Astrocyte (in vitro differentiated cells and primary cell): Measurements from ENCODE around the gene LRP4. TPM values are rescaled to one million over a fixed set of nuclear protein-coding genes. Genes with fewer than 3 reads are reported as not detected.

Experiments
- DNase-seq: peaks from one replicate; pipeline ENCODE4 v3.0.0-alpha.2; 2010; ENCODE audit warnings: low read depth
- FAIRE-seq: peaks from 2 replicates; lab custom pipeline; 2011; peaks lifted over from hg19 to GRCh38; lab: Jason Lieb, UNC
- H2AFZ ChIP-seq: 2 replicates; pipeline ENCODE4 v1.6.0; 2012; ENCODE audit warnings: low read depth, low read length, inconsistent platforms
- H3K27ac ChIP-seq: 2 replicates; pipeline ENCODE4 v1.5.1; 2011; ENCODE audit warnings: low read depth, low read length, inconsistent platforms
- H3K27me3 ChIP-seq: 2 replicates; pipeline ENCODE4 v1.6.0; 2011; ENCODE audit warnings: low read length, inconsistent platforms; ENCODE audit not compliant: insufficient read depth
- H3K36me3 ChIP-seq: 2 replicates; pipeline ENCODE4 v1.5.1; 2011; ENCODE audit warnings: low read length, inconsistent platforms; ENCODE audit not compliant: insufficient read depth
- H3K4me1 ChIP-seq: 2 replicates; pipeline ENCODE4 v1.5.1; 2011; ENCODE audit warnings: low read length, inconsistent platforms; ENCODE audit not compliant: insufficient read depth
- H3K4me2 ChIP-seq: 2 replicates; pipeline ENCODE4 v1.6.0; 2012; ENCODE audit warnings: low read length, inconsistent platforms
- H3K4me3 ChIP-seq: 2 replicates; pipeline ENCODE4 v1.5.1; 2011; ENCODE audit warnings: low read depth, mild to moderate bottlenecking, low read length, inconsistent platforms; ENCODE audit not compliant: insufficient read depth
- H3K79me2 ChIP-seq: 2 replicates; pipeline ENCODE4 v1.6.0; 2012; ENCODE audit warnings: mild to moderate bottlenecking, low read length, inconsistent platforms; ENCODE audit not compliant: insufficient read depth
- H3K9ac ChIP-seq: 2 replicates; pipeline ENCODE4 v1.6.0; 2012; ENCODE audit warnings: mild to moderate bottlenecking, low read length, inconsistent platforms
- H3K9me3 ChIP-seq: 2 replicates; pipeline ENCODE4 v1.5.1; 2012; ENCODE audit warnings: low read depth, mild to moderate bottlenecking, low read length, inconsistent platforms; ENCODE audit not compliant: insufficient read depth
- H4K20me1 ChIP-seq: 2 replicates; pipeline ENCODE4 v1.6.0; 2012; ENCODE audit warnings: low read length, inconsistent platforms; ENCODE audit not compliant: insufficient read depth
- H3K27ac Mint-ChIP-seq: one replicate; pipeline ENCODE4 v1.8.0; 2021; ENCODE audit warnings: mild to moderate bottlenecking, mixed read lengths; ENCODE audit not compliant: unreplicated experiment
- H3K27me3 Mint-ChIP-seq: one replicate; pipeline ENCODE4 v1.8.0; 2021; ENCODE audit warnings: low read depth, mixed read lengths; ENCODE audit not compliant: unreplicated experiment
- H3K36me3 Mint-ChIP-seq: one replicate; pipeline ENCODE4 v1.8.0; 2021; ENCODE audit warnings: low read depth, mixed read lengths; ENCODE audit not compliant: unreplicated experiment
- H3K4me1 Mint-ChIP-seq: one replicate; pipeline ENCODE4 v1.8.0; 2021; ENCODE audit warnings: low read depth, mixed read lengths; ENCODE audit not compliant: unreplicated experiment
- H3K4me3 Mint-ChIP-seq: one replicate; pipeline ENCODE4 v1.8.0; 2021; ENCODE audit warnings: mild to moderate bottlenecking, moderate library complexity, mixed read lengths; ENCODE audit not compliant: unreplicated experiment
- H3K9me3 Mint-ChIP-seq: one replicate; pipeline ENCODE4 v1.8.0; 2021; ENCODE audit warnings: mild to moderate bottlenecking, mixed read lengths; ENCODE audit not compliant: unreplicated experiment
- CTCF ChIP-seq: IDR thresholded peaks from 2 replicates; pipeline ENCODE4 v1.5.1; 2011; ENCODE audit warnings: low read depth, mild to moderate bottlenecking, inconsistent platforms, low read length, moderate library complexity; ENCODE audit not compliant: insufficient read depth
- EZH2 ChIP-seq: IDR thresholded peaks from 2 replicates; pipeline ENCODE4 v1.6.1; 2012; ENCODE audit warnings: mild to moderate bottlenecking, low read length, inconsistent platforms; ENCODE audit not compliant: insufficient read depth
- total RNA-seq: library from RNA; stranded (reverse); gene quantifications from 2 replicates; pipeline ENCODE4 v1.2.1, GENCODE V29; 2021

LRP4 gene
- total RNA-seq, 1 donor from 2014 or later: 19.0 TPM

GRCh38 chr11:46856605-46857343 lies 61.6 kb downstream of the LRP4 start:
- H3K4me3 ChIP-seq: no peak overlapping the region
- no peak overlapping the region for H3K9ac ChIP-seq
- no peak for DNase-seq
- no peak for FAIRE-seq
- Mint-ChIP-seq H3K36me3 (peaks cover 18% of the 10 kb centered on the region), H3K27ac (no peak overlapping the region), H3K27me3 (no peaks in the 10 kb centered on the region), H3K4me1 (no peaks in the 10 kb centered on the region), H3K4me3 (no peak overlapping the region), H3K9me3 (no peaks in the 10 kb centered on the region)
- H4K20me1 ChIP-seq: no peaks in the 10 kb centered on the region
- H3K4me1 ChIP-seq: peaks cover 5% of the 10 kb centered on the region
- H3K9me3 ChIP-seq: no peaks in the 10 kb centered on the region
- H3K36me3 ChIP-seq: peaks cover 3% of the 10 kb centered on the region
- no peak overlapping the region for H3K4me2 ChIP-seq
- no peak overlapping the region for H2AFZ ChIP-seq
- no peaks in the 10 kb centered on the region for H3K79me2 ChIP-seq
- H3K27ac ChIP-seq: no peak overlapping the region
- TF ChIP-seq CTCF: no peak
- no peak for TF ChIP-seq EZH2
- no peaks in the 10 kb centered on the region for H3K27me3 ChIP-seq

DNA sequence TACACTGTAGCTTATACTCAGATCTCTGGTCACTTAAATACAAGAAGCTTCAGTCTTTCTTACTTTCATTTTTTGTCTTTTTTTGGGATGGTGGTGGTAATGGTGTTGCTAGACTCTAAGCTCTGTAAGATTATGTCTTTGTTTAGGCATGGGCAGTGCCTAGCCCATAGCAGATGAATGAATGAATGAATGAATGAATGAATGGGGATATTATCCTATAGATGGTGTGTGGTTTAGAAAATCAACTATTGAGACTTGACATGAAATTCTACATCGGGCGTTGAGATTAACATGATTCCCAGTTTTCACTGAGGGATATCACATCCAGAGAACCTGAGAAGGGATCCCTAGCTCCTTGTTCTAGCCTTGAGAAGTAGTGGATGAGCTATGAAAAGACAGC lies 62.5 kb downstream of the LRP4 start:
- no peak overlapping the region for H3K4me3 ChIP-seq
- Mint-ChIP-seq H3K36me3 (peaks cover 18% of the 10 kb centered on the region), H3K4me3 (no peak overlapping the region), H3K9me3 (no peaks in the 10 kb centered on the region), H3K27me3 (no peaks in the 10 kb centered on the region), H3K4me1 (no peaks in the 10 kb centered on the region), H3K27ac (no peak overlapping the region)
- no peaks in the 10 kb centered on the region for H3K27me3 ChIP-seq
- no peak overlapping the region for H3K4me2 ChIP-seq
- H3K9ac ChIP-seq: no peak overlapping the region
- peaks cover 2% of the 10 kb centered on the region for H3K36me3 ChIP-seq
- no peak for FAIRE-seq
- H2AFZ ChIP-seq: no peak overlapping the region
- H3K4me1 ChIP-seq: peaks cover 5% of the 10 kb centered on the region
- H3K9me3 ChIP-seq: no peaks in the 10 kb centered on the region
- no peaks in the 10 kb centered on the region for H3K79me2 ChIP-seq
- no peak overlapping the region for H3K27ac ChIP-seq
- H4K20me1 ChIP-seq: no peaks in the 10 kb centered on the region
- TF ChIP-seq EZH2 (no peak), CTCF (no peak)
- DNase-seq: no peak

DNA sequence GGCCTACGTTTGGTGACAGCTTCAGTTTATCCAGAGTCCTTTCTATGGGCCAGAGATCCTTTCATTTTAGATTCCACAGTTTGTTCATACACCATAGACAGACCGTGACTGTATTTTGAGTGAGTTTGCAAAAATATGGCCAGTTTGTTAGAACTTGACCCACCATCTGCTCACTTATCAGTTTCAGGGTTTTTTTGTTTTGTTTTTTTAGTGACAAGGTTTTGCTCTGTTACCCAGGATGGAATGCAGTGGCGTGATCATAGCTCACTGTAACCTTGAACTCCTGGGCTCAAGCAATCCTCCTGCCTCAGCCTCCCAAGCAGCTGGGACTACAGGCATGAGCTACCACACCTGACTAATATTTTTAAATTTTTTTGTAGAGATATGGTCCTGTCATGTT lies 63.2 kb downstream of the LRP4 start:
- Mint-ChIP-seq H3K27ac (no peak overlapping the region), H3K27me3 (no peaks in the 10 kb centered on the region), H3K36me3 (peaks cover 18% of the 10 kb centered on the region), H3K4me1 (no peaks in the 10 kb centered on the region), H3K9me3 (no peaks in the 10 kb centered on the region), H3K4me3 (no peak overlapping the region)
- no peaks in the 10 kb centered on the region for H3K9me3 ChIP-seq
- no peaks in the 10 kb centered on the region for H3K79me2 ChIP-seq
- DNase-seq: peak; percentile 23
- H3K4me1 ChIP-seq: peaks cover 5% of the 10 kb centered on the region
- peak overlapping the region; percentile 67 for H3K27ac ChIP-seq
- H3K4me2 ChIP-seq: peak overlapping the region; percentile 28
- H3K4me3 ChIP-seq: no peak overlapping the region
- H3K27me3 ChIP-seq: no peaks in the 10 kb centered on the region
- no peaks in the 10 kb centered on the region for H3K36me3 ChIP-seq
- TF ChIP-seq CTCF (no peak), EZH2 (no peak)
- no peak for FAIRE-seq
- peak overlapping the region; percentile 28 for H3K9ac ChIP-seq
- H2AFZ ChIP-seq: no peak overlapping the region
- H4K20me1 ChIP-seq: no peaks in the 10 kb centered on the region
